GM12875 (cell line): ENCODE data around the gene UGT1A8.

Experiments used
- H3K4me3 ChIP-seq: one replicate; pipeline ENCODE4 v1.5.1; 2011; ENCODE audit warnings: low read depth, low read length, control low read depth
- TF ChIP-seq, protein P1 (sequence below): IDR thresholded peaks from 2 replicates; pipeline ENCODE4 v1.5.1; 2011; ENCODE audit warnings: low read depth, mild to moderate bottlenecking, control low read depth, inconsistent platforms, low read length, moderate library complexity, borderline replicate concordance; ENCODE audit not compliant: insufficient read depth

The UGT1A8 gene

DNA sequence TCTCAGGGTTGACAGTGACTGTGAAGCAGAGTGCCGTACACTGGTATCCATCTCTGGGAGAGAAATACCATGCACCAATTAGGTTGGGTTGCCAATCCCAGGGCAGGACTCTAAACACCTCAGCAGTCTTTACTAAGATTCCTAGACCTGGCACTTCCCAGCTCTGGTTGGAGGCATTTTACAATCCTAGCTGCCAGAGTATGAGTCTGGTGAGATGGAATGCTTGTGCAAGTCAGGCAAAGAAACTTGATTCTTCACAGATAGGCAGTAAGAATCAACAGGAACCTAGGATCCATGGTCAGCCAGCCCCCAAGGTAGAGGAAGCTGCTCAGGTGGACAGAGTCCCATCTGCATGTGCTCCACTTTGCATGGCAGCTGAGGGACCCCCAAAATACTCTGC, 89.3 kb downstream of the UGT1A8 start:
- TF ChIP-seq, protein P1, sequence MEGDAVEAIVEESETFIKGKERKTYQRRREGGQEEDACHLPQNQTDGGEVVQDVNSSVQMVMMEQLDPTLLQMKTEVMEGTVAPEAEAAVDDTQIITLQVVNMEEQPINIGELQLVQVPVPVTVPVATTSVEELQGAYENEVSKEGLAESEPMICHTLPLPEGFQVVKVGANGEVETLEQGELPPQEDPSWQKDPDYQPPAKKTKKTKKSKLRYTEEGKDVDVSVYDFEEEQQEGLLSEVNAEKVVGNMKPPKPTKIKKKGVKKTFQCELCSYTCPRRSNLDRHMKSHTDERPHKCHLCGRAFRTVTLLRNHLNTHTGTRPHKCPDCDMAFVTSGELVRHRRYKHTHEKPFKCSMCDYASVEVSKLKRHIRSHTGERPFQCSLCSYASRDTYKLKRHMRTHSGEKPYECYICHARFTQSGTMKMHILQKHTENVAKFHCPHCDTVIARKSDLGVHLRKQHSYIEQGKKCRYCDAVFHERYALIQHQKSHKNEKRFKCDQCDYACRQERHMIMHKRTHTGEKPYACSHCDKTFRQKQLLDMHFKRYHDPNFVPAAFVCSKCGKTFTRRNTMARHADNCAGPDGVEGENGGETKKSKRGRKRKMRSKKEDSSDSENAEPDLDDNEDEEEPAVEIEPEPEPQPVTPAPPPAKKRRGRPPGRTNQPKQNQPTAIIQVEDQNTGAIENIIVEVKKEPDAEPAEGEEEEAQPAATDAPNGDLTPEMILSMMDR: no peak
- H3K4me3 ChIP-seq: no peak overlapping the region

- no peak overlapping the region for H3K4me3 ChIP-seq
- TF ChIP-seq, protein P1: no peak
Observed at GRCh38 chr2:233707940-233708644, 90.7 kb downstream of the UGT1A8 start.

- TF ChIP-seq, protein P1: no peak
- no peak overlapping the region for H3K4me3 ChIP-seq
Observed at GRCh38 chr2:233708942-233709341, 91.5 kb downstream of the UGT1A8 start.

DNA sequence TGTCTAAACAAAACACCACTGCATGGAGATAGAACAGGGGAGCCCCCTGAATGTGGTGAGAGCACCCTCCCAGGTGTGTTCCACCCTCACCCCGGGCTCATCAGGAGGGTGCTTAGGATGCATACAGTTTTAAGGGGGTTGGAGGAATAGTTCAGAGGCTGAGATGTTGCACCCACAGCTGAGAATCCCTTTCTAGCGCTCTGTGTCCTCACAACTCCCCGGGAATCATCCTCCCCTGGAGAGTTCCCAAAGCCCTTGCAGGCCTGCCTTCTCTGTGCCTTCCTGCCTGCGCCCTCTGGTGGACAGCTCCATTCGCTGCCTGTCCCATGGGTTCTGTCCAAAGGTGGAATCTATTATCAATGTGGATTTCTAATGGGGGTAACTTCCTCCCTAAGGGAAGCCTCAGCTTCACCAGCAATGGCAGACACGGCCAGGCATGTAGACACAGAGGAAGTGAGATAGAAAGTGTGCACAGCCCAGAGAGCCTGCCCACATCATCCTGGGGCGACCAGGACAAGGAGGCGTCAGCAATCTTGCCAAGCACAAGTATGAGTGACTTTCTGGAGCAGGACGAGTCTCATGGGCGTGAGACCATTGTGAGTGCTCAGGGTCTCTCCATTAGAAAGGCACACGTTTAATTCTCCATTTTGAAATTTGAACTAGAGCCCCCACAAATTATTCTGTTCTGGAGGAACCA, 94.0 kb downstream of the UGT1A8 start:
- TF ChIP-seq, protein P1: peak; percentile 93
- no peak overlapping the region for H3K4me3 ChIP-seq

GRCh38 chr2:233712611-233713261, 95.3 kb downstream of the UGT1A8 start, which contains the start of gene UGT1A5:
TSS of gene UGT1A5 (plus strand) at chr2:233712907. CDS start at chr2:233712992, 85 bp downstream.
- no peak within 1 kb of the TSS for H3K4me3 ChIP-seq
- TF ChIP-seq, protein P1: no peak

- TF ChIP-seq, protein P1: no peak
- H3K4me3 ChIP-seq: no peak overlapping the region
Observed at GRCh38 chr2:233713262-233713615, 95.8 kb downstream of the UGT1A8 start.
